Measurements from ENCODE around the gene CCL14.

The CCL14 gene

GRCh38 chr17:35936063-35936462 is 50.5 kb downstream of the CCL14 start:
- DNase-seq = no peak

DNA sequence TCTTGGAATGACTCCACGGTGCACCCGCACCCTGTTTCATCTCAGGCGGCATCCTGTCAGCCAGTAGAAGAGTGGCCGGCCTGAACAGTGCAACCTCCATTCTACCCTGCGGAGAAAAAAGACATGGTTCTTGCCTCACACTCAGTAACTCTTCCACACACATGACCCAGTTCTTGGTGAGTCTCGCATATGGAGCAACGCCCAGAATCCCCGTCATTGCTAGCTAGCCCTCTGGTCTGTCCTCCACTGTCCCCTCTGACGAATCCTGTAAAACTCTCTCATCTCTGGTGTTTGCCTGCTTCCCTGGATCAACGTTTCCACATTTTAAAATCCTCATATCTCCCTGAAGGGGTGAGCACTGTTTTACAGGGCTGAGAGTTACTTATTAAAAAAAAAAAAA is 51.8 kb downstream of the CCL14 start:
- DNase-seq = no peak

Measured in activated CD4-positive, alpha-beta T cell treated with anti-CD3 and anti-CD28 coated beads for 1 hour (primary cell).